ENCODE data around the gene DLG4.

The DLG4 gene

DNA sequence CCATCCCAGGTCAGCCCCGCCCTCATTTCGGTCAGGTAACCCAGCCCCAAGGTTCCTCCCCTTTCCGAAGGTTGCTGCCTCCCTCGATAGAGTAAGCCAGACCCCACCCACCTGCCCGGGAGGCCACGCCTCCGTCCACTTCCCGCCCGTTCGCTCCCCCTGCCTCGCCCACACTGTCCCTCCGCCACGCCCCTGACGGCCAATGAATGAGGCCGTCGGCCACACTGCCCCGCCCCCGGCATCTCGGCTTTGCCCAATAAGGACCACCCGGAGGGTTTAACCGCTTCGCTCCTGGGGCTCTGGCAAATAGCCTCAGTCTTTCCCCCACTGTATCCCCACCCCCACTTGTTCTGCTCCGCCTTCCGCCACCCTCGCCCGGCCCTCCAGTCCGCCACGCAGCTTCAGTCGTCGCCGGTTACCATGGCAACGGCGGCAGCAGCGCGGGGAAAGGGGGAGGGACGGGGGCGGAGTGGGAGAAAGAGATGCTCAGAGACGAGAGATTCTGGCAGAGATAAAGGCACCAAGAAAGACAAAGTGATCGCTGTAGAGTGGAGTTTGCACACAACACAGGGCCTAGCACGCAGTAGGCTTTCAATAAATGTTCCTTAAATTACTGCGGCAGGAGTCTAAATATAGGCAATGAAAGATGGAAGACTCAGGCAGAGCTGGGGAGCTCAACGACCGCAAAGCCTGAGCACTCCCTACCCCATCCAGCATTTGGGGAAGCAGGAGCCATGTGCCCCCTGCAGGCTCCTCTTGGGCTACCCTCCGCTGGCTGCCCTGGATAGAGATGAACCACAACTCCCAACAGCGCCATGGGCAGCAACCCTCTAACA lies 5.1 kb downstream of the DLG4 start:
- DNase-seq (ENCODE audit: low spot score) = peak; percentile 95

DNA sequence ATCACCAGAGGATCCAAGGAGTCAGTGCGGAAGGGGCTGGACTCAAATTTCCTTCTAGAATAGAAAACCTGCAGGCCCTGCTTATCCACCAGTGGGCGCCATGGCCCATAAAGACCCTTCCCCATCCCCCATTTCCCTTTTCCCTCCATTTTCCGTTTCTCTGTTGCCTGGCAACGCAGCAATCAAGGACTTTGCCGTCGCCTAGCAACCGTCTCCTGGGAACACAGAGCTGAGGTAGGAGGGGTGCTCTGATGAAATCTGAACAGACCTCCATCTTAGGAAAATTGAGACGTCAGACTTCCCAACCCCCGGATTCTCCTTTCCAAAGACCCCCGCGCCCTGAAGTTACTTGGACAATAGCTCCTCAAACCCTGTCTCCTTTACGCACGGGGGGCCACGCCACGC lies 5.7 kb downstream of the DLG4 start:
- DNase-seq (ENCODE audit: low spot score) = peak; percentile 60

DNA sequence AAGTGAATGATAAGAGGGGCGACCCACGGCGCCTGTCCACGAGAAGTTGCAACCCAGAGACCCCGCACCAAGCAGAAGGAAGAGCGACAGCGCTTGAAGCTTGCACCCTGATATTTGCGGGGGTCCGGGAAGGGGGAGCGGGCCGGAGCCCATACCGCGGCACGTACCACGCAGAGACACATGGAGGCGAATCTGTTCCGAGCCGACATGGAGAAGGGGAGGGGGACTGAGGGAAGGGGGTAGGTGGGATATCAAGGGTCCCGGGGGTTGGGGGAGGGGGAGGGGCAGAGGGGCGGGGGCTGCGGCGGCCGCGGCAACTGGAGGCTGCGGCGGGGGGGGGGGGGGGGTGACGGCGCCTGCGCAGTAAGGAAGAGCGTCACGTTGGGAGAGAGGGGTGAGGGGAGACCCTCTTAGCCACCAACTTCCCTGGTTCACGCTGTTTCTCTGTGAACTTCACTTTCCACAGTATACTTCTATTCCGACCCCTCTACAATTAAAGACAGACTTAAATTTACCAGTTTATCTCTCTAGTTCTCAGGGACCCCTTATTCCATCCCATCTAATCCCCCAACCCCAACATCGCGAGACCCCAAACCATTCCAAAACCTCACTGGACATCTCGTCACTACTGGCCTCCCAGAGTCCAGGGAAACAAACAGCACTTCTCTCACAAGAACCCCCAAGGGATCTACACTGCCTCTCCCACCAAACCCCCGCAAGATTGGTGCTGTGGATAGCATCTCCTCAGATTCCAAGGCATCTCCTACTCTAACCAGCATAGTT lies 8.0 kb downstream of the DLG4 start:
- DNase-seq (ENCODE audit: low spot score) = no peak

DNA sequence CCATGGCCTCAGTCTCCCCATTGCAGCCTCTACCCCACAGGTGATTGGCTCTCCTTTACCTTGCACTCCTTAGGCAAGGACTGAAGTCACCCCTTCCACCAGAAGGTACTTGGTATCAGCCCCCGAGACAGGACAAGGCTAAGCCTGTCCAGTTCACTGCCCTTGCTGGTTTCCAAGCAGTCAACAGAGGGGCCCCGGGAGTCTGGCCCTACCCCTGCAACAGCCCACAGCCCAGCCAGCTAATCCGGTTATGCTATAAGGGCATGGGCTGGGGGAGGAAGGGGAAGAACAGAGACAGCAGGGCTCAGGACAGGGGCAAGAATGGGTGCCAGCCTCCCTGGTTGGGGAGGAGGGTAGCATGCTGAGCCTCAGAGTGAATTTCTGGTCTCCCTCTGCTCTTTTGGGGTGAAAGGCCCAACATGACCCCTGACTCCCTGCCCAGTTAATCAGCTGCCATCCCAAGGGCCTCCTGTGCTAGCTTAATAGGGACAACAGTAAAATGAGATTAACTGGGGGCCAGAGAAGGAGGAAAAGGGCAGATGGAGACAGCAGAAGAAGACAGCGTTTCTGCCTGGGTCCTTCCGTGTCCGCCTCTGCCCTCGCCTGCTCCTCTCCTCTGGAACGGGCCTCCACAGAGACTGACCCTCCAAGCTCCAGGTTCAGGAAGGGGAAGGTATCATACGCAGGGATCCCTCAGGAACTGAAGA lies 10.7 kb downstream of the DLG4 start:
- DNase-seq (ENCODE audit: low spot score) = no peak

DNA sequence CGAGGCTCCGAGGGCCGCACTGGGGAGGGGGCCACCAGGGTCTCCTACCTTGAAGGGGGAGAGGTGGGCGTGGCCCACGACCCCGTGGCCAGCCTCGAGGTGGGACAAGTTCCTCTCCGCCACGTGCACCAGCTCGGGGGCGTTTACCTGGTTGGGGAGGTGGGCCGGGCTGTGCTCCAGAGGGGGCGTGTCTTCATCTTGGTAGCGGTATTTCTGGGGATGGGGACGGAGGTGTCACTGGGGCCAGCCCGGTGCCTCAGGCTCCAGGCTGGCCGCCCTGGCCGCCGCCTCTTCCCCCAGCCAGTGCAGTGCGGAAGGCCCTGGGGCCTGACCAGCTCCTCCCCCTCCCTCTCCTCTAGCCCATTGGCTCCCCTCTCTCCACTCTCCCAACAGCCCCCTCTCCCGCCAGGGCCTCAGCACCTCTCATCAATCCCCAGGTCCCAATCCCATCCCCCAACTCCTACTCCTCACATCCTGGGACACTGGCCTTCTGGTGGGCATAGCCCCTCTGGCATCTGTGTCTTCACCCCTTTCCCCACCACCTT lies 11.5 kb downstream of the DLG4 start:
- no peak for DNase-seq (ENCODE audit: low spot score)

DNA sequence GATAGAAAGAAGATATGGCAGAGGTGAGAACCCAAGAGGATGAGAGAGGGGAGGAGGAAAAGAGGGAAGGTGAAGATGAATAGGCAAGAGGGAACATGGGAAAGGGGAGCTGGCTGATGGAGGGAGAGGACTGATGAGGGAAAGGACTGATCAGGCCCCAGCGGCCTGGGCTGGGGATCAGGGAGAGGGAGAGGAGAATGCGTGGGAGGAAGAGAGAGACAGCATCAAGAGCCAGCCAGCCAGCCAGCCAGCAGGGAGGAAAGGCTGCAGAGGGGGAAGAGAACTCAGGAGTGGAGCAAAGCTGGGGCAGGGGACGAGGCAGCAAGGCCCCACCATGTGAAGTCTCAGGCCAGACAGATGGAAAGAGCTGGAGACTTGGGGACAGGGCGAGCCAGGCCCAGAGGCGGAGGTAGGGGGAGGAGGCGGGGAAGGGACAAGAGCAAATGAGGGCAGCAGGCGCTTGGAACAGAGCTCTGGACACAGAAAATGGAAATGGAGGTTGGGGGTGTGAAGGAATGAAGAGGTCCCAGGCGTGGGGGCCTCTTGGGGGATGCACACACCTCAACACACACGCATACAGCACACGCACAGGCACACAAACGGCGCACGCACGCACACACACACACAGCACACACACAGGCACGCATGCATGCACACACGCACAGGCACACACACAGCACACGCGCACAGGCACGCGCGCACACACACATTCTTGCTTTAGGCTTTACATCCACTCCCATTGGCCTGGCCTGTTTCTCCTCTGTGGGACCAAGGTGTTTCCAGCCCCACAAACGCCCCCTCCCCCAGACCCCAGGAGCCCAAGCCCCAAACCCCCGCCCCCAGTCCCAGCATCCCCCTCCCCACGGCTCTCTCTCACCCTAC lies 12.3 kb downstream of the DLG4 start:
- no peak for DNase-seq (ENCODE audit: low spot score)

DNA sequence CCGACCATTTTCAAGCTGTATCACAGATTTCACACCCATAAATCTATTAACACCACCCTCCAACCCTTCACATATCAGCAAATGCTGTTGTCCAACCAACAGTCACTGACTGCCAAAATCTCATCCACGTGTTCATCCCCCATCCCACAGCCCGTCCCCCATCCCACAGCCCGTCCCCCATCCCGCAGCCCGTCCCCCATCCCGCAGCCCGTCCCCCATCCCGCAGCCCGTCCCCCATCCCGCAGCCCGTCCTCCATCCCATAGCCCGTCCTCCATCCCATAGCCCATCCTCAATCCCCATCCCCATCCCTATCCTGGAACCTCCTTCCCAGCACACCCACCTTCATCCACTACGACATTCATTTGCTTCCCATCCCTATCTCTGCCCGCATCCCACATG lies 14.1 kb downstream of the DLG4 start:
- no peak for DNase-seq (ENCODE audit: low spot score)

DNA sequence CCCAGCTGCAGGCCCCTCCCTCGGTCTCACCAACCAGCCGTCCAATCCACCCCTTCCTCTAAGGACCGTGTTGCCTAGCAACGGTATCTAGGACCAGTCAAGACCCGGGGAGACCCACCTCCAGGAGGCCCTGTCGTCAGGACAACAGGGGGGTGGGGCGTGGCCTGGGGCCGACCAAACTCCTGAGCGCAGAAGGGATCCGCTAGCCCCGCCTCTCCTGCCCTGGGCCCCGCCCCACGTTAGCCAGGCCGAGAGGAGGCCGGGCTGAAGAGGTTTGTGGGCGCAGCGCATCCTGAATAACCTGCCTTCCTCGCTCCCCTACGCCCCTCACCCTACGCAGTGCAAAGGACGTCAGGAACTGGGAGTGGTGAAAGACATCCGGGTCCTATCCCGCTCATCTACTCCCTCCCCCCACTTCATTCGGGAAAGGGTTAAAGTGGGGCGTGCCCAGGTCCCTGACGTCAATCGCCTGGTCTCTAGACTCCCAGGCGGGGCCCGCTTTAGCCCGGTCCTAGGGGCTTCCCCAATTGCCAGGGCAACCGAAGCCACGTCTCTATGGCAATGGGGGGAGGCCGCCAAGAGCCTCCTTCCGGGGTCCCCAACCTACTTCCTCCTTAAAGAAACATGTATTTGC lies 14.7 kb downstream of the DLG4 start:
- DNase-seq (ENCODE audit: low spot score) = peak; percentile 89

DNA sequence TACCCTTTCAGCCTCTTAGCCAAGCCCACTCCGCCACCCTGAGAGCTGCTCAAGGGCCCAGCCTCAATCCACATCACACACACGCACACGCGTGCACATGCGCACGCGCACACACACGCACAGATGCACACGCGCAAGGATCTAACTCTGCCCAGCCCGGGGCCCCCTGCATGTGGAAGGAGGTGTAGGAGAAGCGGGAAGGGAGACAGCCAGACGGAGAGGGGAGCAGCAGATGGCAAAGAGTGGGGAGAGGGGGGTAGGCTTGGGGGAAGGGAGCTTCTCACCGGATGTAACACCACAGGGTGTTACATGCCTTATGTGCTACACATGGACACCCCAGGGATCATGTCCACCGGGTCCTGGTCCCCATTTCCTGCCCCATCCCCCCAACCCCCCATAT lies 15.3 kb downstream of the DLG4 start:
- DNase-seq (ENCODE audit: low spot score) = no peak

DNA sequence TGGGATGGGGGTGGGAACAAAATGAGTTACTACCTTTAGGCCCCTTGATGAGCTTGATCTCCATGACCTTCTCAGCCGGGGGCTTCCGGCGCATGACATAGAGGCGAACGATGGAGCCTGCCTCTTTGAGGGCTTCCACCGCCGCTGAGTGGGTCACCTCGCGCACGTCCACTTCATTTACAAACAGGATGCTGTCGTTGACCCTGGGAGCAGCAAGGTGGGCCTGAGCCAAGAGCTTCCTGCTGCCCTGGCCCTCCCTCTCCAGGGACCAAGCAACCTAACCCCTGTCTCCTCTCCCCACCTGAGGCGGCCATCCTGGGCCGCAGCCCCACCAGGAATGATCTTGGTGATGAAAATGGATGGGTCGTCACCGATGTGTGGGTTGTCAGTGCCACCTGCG lies 16.2 kb downstream of the DLG4 start:
- DNase-seq (ENCODE audit: low spot score) = no peak

DNA sequence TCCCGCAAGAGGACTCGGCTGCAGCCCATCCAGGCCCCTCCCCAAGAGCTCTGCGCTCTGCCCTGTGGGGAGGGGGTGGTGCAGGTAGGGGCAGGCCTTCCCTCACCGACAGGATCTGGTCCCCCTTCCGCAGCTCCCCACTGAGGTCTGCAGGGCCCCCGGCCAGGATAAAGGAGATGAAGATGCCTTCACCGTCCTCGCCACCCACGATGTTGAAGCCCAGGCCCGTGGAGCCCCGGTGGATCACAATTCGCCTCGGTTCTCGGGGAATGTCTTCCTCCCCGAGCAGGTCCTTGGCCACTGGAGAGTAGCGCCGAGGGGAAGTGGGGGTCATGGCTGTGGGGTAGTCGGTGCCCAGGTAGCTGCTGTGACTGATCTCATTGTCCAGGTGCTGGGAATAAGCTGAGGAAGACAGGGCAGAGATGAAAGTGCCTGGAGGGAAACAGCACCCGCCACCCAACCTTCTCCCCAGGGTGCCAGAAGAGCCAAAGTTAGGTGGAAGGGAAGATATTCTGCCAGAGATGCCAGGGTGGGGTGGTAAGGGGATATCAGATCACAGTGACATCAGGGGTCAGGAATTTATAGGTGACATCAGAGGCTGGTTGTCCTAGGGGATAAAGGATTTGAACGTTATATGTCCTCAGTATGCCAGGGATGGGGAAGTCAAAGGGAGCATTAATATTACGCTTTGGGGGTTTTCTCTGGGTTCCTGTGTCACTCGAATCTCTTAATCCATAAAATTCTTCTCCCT lies 22.8 kb downstream of the DLG4 start:
- DNase-seq (ENCODE audit: low spot score) = no peak

DNA sequence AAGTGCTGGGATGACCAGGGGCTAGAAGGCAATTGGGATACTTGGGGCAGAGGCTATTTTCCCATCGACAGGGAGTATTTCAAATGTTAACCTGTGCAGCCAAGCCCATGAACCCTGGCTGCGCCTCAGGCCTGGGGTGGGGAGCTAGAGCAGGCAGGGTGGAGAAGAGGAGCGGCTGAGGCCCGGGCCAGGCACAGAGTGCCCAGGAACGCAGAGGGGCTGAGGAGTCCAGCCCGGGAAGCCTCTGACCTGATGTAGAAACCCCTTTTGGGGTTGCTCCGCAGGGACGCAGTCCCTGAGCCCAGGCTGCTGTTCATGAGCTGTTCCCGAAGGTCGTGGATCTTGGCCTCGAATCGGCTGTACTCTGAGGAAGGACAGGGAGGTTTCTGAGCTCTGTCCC lies 23.7 kb downstream of the DLG4 start:
- DNase-seq (ENCODE audit: low spot score) = no peak

DNA sequence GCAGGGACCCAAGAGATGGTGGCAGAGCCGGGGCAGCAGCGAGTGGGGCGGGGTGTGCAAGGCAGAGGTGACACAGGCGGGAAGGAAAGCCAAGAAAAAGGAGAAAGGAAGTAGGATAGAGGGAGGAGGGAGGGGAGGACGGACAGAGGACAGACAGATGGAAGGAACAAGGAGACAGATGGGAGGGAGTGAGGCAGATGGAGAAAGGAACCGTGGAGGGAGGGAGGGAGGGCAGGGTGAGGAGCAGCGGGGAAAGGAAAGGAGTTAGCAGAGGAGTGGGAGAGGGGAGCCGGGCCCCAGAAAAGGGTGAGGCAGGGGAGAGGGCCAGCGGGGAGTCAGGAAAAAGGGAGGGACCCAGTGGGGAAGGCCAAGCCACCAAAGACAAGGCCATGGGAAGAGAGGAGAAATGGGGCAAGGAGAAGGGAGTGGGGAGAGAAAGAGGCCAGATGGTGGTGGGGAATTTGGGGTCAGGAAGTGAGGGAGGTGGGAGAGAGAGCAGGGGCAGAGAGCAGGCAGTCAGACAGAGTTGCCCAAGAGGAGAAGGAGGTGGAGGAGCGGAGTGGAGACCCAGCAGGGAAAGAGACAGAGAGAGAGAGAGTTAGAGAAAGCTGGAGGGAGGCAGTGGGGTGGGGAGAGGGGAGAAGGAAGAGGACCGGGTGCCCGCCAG lies 27.2 kb downstream of the DLG4 start:
- DNase-seq (ENCODE audit: low spot score) = no peak

DNA sequence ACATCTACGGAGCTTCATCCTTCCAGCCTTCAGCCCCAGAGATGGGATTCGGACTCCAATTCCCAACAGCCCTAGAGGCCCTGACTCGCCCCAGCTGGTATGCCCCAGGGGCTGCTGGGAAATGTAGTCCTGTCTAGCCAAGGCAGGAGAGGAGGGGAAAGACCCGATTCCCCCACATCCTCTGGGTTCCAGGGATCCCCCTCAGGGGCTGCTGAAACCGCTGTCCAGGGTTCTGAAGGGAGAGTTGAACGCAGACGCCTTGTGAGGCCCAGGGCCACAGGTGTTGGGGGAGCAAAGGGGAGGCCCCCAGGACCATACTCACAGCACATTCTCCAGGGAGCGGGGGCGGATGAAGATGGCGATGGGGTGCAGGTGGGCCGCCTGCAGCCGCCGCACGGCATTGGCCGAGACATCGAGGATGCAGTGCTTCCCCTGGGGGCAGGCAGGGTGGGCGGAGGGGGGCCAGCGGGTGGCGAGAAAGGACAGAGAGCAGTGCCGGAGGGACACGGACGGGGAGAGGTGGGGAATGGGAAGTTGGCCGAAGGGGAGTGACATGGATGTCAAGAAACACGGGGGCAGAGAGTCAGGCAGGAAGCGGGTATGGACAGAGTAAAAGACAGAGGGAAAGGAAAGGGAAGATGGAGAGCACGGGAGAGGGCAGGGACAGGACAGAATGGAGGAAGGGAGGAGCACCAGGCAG lies 27.9 kb downstream of the DLG4 start:
- peak; percentile 56 for DNase-seq (ENCODE audit: low spot score)

DNA sequence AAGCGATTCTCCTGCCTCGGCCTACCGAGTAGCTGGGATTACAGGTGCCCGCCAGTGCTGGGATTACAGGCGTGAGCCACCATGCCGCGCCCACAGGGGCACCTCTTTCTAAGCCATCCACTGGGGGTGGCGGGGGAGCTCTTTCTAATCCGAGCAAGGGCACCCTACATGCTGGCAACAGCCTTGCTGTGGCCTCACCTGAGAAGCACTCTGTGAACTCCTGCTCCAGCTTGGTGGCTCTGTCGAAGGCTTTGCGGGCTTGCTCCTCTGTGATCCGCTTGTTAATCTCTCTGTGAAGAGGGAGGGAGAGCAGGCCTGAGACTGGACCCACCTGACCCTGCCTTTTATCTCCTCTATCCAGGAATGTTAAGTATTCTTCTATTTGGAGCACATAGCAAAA lies 28.6 kb downstream of the DLG4 start:
- DNase-seq (ENCODE audit: low spot score) = no peak

DNA sequence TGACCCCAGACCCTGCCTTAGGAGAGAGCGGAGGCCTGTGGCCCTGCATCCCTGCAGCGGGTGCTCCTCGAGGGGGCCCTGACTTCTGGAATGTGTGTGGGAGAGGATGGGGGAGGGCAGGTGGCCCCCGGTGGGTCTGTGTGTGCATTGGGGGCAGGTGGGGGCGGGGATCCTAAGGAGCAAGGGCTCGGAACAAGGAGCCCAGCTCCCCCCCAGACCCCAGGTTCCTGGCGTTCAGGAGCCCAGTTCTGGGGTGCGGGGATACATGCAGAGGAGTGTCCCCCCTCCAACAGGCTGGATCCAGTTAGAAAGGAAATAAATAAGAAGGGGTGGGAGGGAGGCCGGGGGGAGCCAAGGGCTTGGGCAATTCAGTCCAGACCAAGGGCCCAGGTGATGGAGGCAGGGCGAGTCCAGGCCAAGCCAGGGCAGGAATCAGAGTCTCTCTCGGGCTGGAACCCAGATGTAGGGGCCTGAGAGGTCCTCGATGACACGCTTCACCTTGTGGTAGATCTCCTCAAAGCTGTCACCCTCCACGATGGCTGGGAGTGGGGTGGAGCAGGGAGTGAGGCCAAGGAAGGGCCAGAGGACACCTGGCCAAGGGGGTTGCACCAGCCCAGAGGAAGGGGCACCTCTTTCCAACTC lies 29.2 kb downstream of the DLG4 start:
- DNase-seq (ENCODE audit: low spot score) = no peak

DNA sequence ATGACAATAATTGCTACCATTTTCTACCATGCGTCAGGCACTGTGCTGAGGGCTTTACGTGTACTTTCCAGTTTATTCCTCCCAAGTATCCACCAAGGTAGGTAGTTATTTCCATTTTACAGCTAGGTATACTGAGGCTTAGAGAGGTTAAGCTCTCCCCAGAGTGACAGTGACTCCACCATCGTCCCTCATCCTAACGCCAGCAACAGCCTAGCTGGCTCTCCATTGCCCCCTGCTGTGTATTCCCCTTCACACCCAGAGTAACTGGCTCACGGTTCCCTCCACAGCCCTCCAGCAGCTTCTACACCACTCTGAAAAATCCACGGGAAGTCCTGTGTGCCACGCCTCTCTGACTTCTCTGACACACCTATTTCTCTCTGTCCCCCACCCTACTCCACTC lies 33.4 kb downstream of the DLG4 start:
- DNase-seq (ENCODE audit: low spot score) = no peak

DNA sequence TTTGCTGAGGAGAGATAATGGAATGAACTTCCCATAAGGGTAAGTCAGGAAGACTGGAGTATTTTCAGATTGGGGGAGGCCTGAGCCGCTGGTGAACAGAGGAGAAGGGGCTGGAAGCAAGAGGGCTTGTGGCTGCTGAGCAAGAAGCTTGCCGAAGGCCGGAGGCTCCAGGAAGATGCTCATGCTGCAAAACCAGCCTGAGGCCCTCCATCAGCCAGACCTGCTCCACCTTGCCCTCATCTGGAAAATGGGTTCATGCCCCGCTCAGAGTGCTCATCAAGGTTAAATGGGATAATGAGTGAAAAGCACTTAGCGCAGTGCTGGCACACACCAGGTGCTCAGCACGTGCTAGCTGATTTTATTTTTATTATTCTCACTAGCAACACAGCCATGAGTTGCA lies 35.0 kb downstream of the DLG4 start:
- DNase-seq (ENCODE audit: low spot score) = no peak

DNA sequence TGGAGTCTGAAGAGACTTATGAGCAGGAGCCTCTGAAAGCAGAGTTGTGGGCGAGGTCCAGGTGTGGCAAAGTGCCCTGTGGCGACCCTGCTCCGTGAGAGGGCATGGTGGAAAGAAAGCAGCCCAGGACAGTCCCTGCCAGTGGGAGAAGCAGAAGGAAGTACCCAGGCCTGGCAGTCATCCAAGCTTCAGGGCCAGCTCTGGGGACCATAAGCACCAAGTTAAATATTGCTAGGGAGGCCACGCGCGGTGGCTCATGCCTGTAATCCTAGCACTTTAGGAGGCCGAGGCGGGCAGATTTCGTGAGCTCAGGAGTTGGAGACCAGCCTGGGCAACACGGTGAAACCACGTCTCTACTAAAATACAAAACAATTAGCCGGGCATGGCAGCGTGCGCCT lies 35.5 kb downstream of the DLG4 start:
- DNase-seq (ENCODE audit: low spot score) = no peak

Measured in AG08395 (cell line).